CD4-positive, CD25-positive, alpha-beta regulatory T cell (primary cell): Measurements from ENCODE around the gene KCNA10. TPM values are rescaled to one million over a fixed set of nuclear protein-coding genes. Genes with fewer than 3 reads are reported as not detected.
A peak's percentile ranks its signal among the peaks of the same experiment; 100 is the strongest.

Source experiments
- ATAC-seq, 2 donors: fragments of 150-1000 bp; cut with Tn5 transposase; one replicate each; pipeline ENCODE4 v1.10.0; 2021; ENCODE audit warnings: low read depth in 2 of 2, moderate number of reproducible peaks in 2 of 2, moderate library complexity in 1 of 2
- DNase-seq, 3 donors: peaks; one replicate each; pipeline versions ENCODE4 v3.0.0 to v3.0.0-alpha.2; 2012 to 2022; ENCODE audit warnings: mixed read lengths in 1 of 3
- H3K27ac ChIP-seq: one replicate; pipeline ENCODE4 v1.7.0; 2013; ENCODE audit warnings: mild to moderate bottlenecking, low read length; ENCODE audit not compliant: insufficient read depth, poor library complexity, severe bottlenecking
- H3K27me3 ChIP-seq: one replicate; pipeline ENCODE4 v1.7.0; 2013; ENCODE audit warnings: low read length; ENCODE audit not compliant: control insufficient read depth, insufficient read depth
- H3K36me3 ChIP-seq: one replicate; pipeline ENCODE4 v1.7.0; 2013; ENCODE audit warnings: mild to moderate bottlenecking, low read length, moderate library complexity; ENCODE audit not compliant: control insufficient read depth, insufficient read depth
- H3K4me1 ChIP-seq: 2 replicates; pipeline ENCODE4 v1.7.0; 2013; ENCODE audit warnings: mild to moderate bottlenecking, low read length; ENCODE audit not compliant: insufficient read depth, control insufficient read depth, poor library complexity, severe bottlenecking
- H3K4me3 ChIP-seq: one replicate; pipeline ENCODE4 v1.7.0; 2013; ENCODE audit warnings: low read depth, mild to moderate bottlenecking, low read length, moderate library complexity
- H3K9me3 ChIP-seq, 2 experiments: 1 replicate in 1 of 2; 2 replicates in 1 of 2; pipeline ENCODE4 v1.7.0; 2013; ENCODE audit warnings: low read length in 2 of 2, mild to moderate bottlenecking in 1 of 2, moderate library complexity in 1 of 2; ENCODE audit not compliant: control insufficient read depth in 2 of 2
- H3K27ac Mint-ChIP-seq, 3 donors: one replicate each; pipeline ENCODE4 v1.8.0; 2020 to 2022; ENCODE audit warnings: mild to moderate bottlenecking in 3 of 3, mixed read lengths in 3 of 3, moderate library complexity in 2 of 3
- H3K27me3 Mint-ChIP-seq: one replicate; pipeline ENCODE4 v1.8.0; 2022; ENCODE audit warnings: mild to moderate bottlenecking, mixed read lengths
- H3K36me3 Mint-ChIP-seq: one replicate; pipeline ENCODE4 v1.8.0; 2020; ENCODE audit warnings: mixed read lengths
- H3K4me1 Mint-ChIP-seq, 4 donors: one replicate each; pipeline ENCODE4 v1.8.0; 2020 to 2022; ENCODE audit warnings: mixed read lengths in 4 of 4, mild to moderate bottlenecking in 1 of 4
- H3K4me3 Mint-ChIP-seq, 4 donors: one replicate each; pipeline ENCODE4 v1.8.0; 2020 to 2022; ENCODE audit warnings: mild to moderate bottlenecking in 4 of 4, mixed read lengths in 4 of 4, moderate library complexity in 3 of 4
- H3K9me3 Mint-ChIP-seq, 7 donors: one replicate each; pipeline ENCODE4 v1.8.0; 2020 to 2022; ENCODE audit warnings: mixed read lengths in 7 of 7, mild to moderate bottlenecking in 3 of 7, moderate library complexity in 2 of 7
- polyA plus RNA-seq, 4 donors: library from polyadenylated mRNA; unstranded; fragments of 300-500 nt; fragmentation: Illumina TruSeq; gene quantifications; one replicate each; pipeline ENCODE4 v1.2.3, GENCODE V29; 2021
- total RNA-seq: library from RNA; stranded (reverse); gene quantifications from one replicate; pipeline ENCODE4 v1.2.3, GENCODE V29; 2022

Gene KCNA10
- total and polyA plus RNA-seq, 5 donors from 2014 or later: not detected

DNA sequence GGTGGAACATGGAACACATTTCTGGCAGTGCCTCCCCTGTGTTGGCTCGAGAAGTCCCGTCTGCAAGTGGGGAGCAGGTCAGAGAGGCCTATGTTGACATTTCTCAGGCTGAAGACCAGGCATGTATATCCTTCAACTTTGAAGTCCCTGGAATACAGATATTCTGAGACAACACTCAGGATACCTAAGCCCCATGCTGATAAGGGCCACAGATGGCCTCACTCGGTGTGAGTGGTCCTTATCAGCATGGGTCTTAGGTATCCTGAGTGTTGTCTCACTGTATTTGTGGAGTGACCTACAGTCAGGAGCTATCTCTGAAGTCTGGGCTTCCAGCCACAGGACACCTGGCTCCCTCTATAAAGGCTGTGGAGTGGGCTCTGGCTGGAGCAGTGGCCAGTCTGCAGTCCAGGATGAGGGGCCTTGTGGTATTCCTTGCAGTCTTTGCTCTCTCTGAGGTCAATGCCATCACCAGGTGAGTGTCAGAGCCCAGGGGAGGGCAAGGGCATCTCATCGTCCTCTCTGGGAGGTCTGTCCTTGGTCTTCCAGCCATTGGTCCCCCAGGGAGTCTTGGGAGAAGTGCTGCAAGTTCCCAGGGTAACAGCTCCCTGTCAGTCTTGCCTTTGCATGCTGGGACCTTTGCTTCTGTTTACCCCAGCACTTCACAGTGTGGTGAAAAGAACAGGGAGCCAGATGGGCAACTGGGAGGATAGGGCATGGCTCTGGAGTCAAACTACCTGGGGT, 38.4 kb downstream of the KCNA10 start:
- Histone ChIP-seq H3K27me3 (no peaks in the 10 kb centered on the region), H3K9me3 (no peaks in the 10 kb centered on the region), H3K4me3 (no peak overlapping the region), H3K36me3 (no peaks in the 10 kb centered on the region), H3K4me1 (no peaks in the 10 kb centered on the region), H3K27ac (no peak overlapping the region)
- peaks cover 0 to 2% (median 0%) of the 10 kb centered on the region in 7 donors for H3K9me3 Mint-ChIP-seq
- no peaks in the 10 kb centered on the region for H3K36me3 Mint-ChIP-seq
- H3K27ac Mint-ChIP-seq: no peak overlapping the region
- no peak for ATAC-seq
- no peak overlapping the region for H3K4me3 Mint-ChIP-seq
- DNase-seq: no peak
- H3K4me1 Mint-ChIP-seq: peaks cover 0 to 6% (median 0%) of the 10 kb centered on the region in 4 donors
- peaks cover 9% of the 10 kb centered on the region for H3K27me3 Mint-ChIP-seq

DNA sequence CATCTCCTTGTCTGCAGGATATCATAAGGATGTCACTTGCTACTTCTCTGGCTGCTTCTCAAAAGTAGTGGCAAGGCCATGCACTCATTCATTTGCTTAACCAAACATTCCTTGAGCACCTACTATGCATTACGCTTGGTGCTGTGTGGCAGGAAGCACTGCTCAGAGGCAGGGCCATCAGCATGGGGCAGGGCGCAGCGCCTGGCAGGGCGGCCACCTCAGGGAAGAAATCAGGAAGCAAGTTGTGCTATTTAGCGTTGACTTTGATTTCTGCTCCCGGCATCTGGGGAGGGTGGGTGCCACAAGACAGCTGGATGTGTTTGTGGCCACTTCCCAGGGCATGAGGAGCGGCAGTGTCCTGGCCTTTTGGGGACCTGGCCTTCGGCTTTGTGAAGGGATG, 40.1 kb downstream of the KCNA10 start:
- H3K36me3 Mint-ChIP-seq: no peaks in the 10 kb centered on the region
- no peaks in the 10 kb centered on the region for H3K36me3 ChIP-seq
- ATAC-seq (no peak), DNase-seq (no peak)
- H3K9me3 Mint-ChIP-seq: peaks cover 0 to 2% (median 0%) of the 10 kb centered on the region in 7 donors
- H3K27me3 Mint-ChIP-seq: peaks cover 8% of the 10 kb centered on the region
- H3K27ac Mint-ChIP-seq: no peak overlapping the region
- no peaks in the 10 kb centered on the region for H3K9me3 ChIP-seq
- H3K4me3 ChIP-seq: no peak overlapping the region
- no peaks in the 10 kb centered on the region for H3K4me1 ChIP-seq
- no peak overlapping the region for H3K27ac ChIP-seq
- H3K27me3 ChIP-seq: no peaks in the 10 kb centered on the region
- peaks cover 0 to 6% (median 0%) of the 10 kb centered on the region in 4 donors for H3K4me1 Mint-ChIP-seq
- no peak overlapping the region for H3K4me3 Mint-ChIP-seq

DNA sequence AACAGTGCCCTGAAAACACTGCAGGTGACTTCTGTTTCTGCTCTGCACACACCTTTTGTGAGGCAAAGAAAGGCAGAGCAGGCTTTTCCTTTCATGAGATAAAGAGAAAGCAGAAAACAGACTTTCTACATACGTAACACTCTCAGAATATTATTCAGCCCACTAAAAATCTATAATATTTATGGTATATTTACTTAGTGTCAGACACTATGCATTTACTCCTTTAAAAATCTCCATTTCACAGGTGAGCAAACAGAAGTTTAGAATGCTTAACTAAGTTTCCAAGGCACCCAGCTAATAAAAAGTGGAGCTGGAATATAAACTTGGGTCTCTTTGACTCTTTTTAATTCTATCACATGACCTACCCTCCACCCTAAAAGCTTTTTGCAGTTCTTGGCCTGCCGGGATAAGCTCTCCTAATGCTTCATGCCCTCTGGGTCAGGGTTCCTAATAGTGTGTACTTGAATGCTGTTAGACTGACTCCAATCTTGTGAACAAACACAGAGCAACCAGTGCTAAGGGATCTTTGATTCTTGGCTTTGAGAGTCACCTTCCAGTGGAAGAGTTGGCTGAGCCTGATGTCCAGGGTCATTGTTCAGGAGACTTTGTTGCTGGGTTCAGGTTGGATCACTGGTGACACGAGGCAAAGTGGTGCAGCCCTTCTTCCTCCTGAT, 40.9 kb downstream of the KCNA10 start:
- Histone ChIP-seq H3K27ac (no peak overlapping the region), H3K4me3 (no peak overlapping the region), H3K27me3 (no peaks in the 10 kb centered on the region), H3K4me1 (no peaks in the 10 kb centered on the region), H3K9me3 (no peaks in the 10 kb centered on the region), H3K36me3 (no peaks in the 10 kb centered on the region)
- DNase-seq: no peak
- no peak overlapping the region for H3K4me3 Mint-ChIP-seq
- peaks cover 8% of the 10 kb centered on the region for H3K27me3 Mint-ChIP-seq
- peaks cover 0 to 2% (median 0%) of the 10 kb centered on the region in 4 donors for H3K4me1 Mint-ChIP-seq
- no peak for ATAC-seq
- peaks cover 0 to 2% (median 0%) of the 10 kb centered on the region in 7 donors for H3K9me3 Mint-ChIP-seq
- no peak overlapping the region for H3K27ac Mint-ChIP-seq
- H3K36me3 Mint-ChIP-seq: no peaks in the 10 kb centered on the region

DNA sequence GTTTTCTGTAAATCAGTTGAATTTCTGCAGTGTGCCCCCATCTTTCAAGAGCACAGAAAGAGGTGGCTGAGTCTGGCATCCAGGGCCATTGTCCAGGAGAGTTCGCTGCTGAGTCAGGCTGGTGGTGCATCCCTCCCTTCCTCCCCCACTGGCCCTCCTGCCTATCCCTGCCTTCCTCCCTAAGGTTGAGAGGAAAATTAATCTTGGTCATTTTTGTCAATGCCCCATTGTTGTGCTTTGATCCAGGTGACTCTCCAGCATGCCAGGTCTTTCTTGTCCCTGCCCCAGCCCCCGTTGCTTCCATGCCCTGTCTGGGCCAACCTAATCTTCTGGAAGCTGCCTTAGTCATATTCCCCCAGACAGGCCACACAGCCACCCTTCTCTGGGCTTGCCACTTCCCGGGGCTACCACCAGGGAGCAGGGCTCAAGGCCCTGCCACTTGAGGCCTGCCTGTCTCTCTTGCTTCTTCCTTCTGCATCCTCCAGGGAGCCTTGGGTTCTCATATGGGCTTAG, 41.5 kb downstream of the KCNA10 start:
- no peak for ATAC-seq
- Mint-ChIP-seq H3K9me3 (peaks cover 0 to 2% (median 0%) of the 10 kb centered on the region in 7 donors), H3K27me3 (peaks cover 8% of the 10 kb centered on the region), H3K4me3 (no peak overlapping the region), H3K36me3 (no peaks in the 10 kb centered on the region), H3K4me1 (no peaks in the 10 kb centered on the region), H3K27ac (no peak overlapping the region)
- Histone ChIP-seq H3K9me3 (no peaks in the 10 kb centered on the region), H3K4me1 (no peaks in the 10 kb centered on the region), H3K4me3 (no peak overlapping the region), H3K36me3 (no peaks in the 10 kb centered on the region), H3K27me3 (no peaks in the 10 kb centered on the region), H3K27ac (no peak overlapping the region)
- peak in 1 of 3 donors; percentile 8 for DNase-seq

DNA sequence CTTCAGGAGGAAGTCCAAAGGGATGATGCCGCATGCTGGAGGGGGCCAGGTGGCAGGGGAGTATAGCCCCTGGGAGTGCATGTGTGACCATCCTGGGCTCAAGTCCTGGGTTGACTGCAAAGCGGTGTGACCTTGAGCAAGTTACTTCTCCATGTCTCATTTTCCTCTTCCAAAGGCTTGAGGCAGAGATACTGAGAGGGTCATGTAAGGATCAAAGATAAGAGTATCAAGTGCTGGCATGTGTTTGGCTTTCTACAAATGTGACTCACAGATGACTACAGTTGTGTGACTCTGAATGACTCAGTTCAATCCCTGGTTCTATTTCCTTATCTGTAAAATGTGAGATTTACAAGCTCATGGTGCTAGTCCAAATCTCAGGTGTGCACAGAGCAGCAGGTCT, 41.9 kb downstream of the KCNA10 start:
- Mint-ChIP-seq H3K27me3 (peaks cover 8% of the 10 kb centered on the region), H3K36me3 (no peaks in the 10 kb centered on the region), H3K9me3 (peaks cover 0 to 2% (median 0%) of the 10 kb centered on the region in 7 donors), H3K4me1 (no peaks in the 10 kb centered on the region), H3K4me3 (no peak overlapping the region), H3K27ac (no peak overlapping the region)
- Histone ChIP-seq H3K4me1 (no peaks in the 10 kb centered on the region), H3K27ac (no peak overlapping the region), H3K4me3 (no peak overlapping the region), H3K36me3 (no peaks in the 10 kb centered on the region), H3K27me3 (no peaks in the 10 kb centered on the region), H3K9me3 (no peaks in the 10 kb centered on the region)
- ATAC-seq: no peak
- DNase-seq: no peak

DNA sequence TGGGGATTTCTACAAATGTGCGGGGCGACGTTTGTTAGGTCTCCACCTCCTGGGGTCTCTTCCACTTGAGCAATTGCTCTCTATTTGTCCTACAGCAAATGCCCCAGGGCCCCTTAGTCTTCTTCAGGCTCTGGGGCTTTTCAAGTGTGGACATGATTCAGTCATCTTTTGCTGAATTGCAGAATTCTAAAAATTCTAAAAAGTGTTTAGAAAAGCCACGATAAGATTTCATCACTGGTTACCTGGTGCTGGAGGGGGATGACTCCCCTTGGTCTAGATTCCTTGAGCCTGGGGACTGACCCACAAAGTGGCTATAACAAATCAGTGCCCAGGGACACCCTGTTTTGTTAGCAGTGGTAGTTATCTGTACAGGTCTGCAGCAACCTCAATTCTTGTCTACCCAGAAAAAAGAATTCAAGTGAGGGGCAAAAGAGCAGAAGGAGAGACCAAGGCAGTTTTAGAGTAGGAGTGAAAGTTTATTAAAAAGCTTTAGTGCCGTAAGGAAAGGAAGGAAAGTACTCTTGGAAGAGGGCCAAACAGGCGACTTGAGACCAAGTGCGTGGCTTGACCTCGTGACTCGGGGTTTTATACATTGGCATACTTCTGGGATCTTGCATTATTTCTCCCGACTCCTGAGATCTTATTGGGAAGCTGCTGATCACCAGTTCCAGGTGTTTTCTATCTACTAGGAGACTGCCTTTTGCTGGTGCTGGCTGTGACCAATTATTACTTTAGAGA, 42.8 kb downstream of the KCNA10 start:
- H3K4me3 Mint-ChIP-seq: no peak overlapping the region
- ATAC-seq (no peak), DNase-seq (no peak)
- no peaks in the 10 kb centered on the region for H3K4me1 ChIP-seq
- H3K9me3 Mint-ChIP-seq: peaks cover 0 to 2% (median 0%) of the 10 kb centered on the region in 7 donors
- H3K4me3 ChIP-seq: no peak overlapping the region
- H3K9me3 ChIP-seq: no peaks in the 10 kb centered on the region
- no peaks in the 10 kb centered on the region for H3K27me3 ChIP-seq
- H3K36me3 Mint-ChIP-seq: no peaks in the 10 kb centered on the region
- no peak overlapping the region for H3K27ac Mint-ChIP-seq
- H3K36me3 ChIP-seq: no peaks in the 10 kb centered on the region
- H3K4me1 Mint-ChIP-seq: no peaks in the 10 kb centered on the region
- peaks cover 8% of the 10 kb centered on the region for H3K27me3 Mint-ChIP-seq
- H3K27ac ChIP-seq: no peak overlapping the region

DNA sequence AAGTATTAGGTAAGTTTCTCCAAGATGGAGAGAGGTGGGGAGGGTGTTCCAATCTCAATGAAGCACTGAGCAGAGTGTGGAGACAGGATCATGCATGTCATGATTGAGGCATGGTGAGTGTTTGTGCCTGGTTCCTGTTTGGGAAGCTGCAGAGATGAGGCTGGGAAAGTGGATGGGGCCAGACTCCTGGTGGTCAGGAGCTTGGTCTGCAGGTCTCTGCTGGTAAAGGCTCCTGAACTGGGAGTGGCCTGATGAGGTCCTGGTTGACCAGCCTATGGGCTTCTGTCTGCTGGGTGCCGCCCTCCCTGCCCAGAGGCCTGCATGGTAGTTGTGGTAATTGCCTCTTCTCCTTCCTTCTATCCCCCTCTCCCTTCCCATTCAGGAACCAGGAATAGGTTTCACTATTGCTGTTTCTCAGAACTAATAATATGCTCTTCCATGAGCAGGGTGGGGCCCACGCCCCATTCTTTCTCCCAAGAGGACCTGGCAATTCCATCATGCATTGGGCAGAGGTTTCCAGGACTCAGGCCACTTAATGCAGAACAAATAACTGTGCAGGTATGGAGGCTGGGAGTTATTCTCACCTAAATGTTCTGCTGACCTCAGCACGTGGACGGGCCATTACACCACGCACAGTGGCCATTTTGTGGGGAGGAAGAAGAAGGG, 43.5 kb downstream of the KCNA10 start:
- ATAC-seq: no peak
- no peak overlapping the region for H3K27ac Mint-ChIP-seq
- H3K36me3 Mint-ChIP-seq: no peaks in the 10 kb centered on the region
- H3K4me1 Mint-ChIP-seq: no peaks in the 10 kb centered on the region
- H3K9me3 Mint-ChIP-seq: peaks cover 0 to 2% (median 0%) of the 10 kb centered on the region in 7 donors
- H3K4me3 ChIP-seq: no peak overlapping the region
- no peaks in the 10 kb centered on the region for H3K4me1 ChIP-seq
- H3K4me3 Mint-ChIP-seq: no peak overlapping the region
- DNase-seq: no peak
- H3K27ac ChIP-seq: no peak overlapping the region
- no peaks in the 10 kb centered on the region for H3K9me3 ChIP-seq
- H3K36me3 ChIP-seq: no peaks in the 10 kb centered on the region
- no peaks in the 10 kb centered on the region for H3K27me3 ChIP-seq
- peaks cover 8% of the 10 kb centered on the region for H3K27me3 Mint-ChIP-seq
